Kidney glomerular epithelial cell (primary cell): ENCODE measurements around the gene KBTBD12.
"Not testable (repeated sequence)": the region's sequence is repeated elsewhere in the genome, so short reads cannot be mapped to it uniquely, and the experiment has no call there.

Source experiments
- DNase-seq: peaks from one replicate; lab custom pipeline; 2025; lab: John Stamatoyannopoulos, UW

Gene KBTBD12

GRCh38 chr3:127903611-127904375 is 11.2 kb upstream of the KBTBD12 start:
- DNase-seq = no peak

- no peak for DNase-seq
Observed at GRCh38 chr3:127905556-127905955, 9.5 kb upstream of the KBTBD12 start.

GRCh38 chr3:127906653-127907052 is 8.4 kb upstream of the KBTBD12 start:
- DNase-seq = not testable (repeated sequence)

- DNase-seq = no peak
Observed at GRCh38 chr3:127908202-127908601, 6.8 kb upstream of the KBTBD12 start.

GRCh38 chr3:127908951-127909350 is 6.1 kb upstream of the KBTBD12 start:
- no peak for DNase-seq

GRCh38 chr3:127909646-127910045 is 5.4 kb upstream of the KBTBD12 start:
- DNase-seq = no peak

- no peak for DNase-seq
Observed at GRCh38 chr3:127911421-127911931, 3.6 kb upstream of the KBTBD12 start.

- DNase-seq = not testable (repeated sequence)
Observed at GRCh38 chr3:127913841-127914240, 1.2 kb upstream of the KBTBD12 start.

- no peak for DNase-seq
Observed at GRCh38 chr3:127914584-127914983, 448 bp upstream of the KBTBD12 start.

- no peak for DNase-seq
Observed at GRCh38 chr3:127915937-127916493, 983 bp downstream of the KBTBD12 start.

- no peak for DNase-seq
Observed at GRCh38 chr3:127920738-127921137, 5.7 kb downstream of the KBTBD12 start.

- DNase-seq = no peak
Observed at GRCh38 chr3:127923611-127924010, 8.6 kb downstream of the KBTBD12 start.

GRCh38 chr3:127925384-127925783 is 10.4 kb downstream of the KBTBD12 start:
- DNase-seq = no peak

GRCh38 chr3:127927829-127928604 is 13.0 kb downstream of the KBTBD12 start:
- DNase-seq = no peak

- no peak for DNase-seq
Observed at GRCh38 chr3:127929818-127930413, 14.9 kb downstream of the KBTBD12 start.

- DNase-seq = no peak
Observed at GRCh38 chr3:127933396-127933795, 18.4 kb downstream of the KBTBD12 start.

GRCh38 chr3:127938800-127939199 is 23.8 kb downstream of the KBTBD12 start:
- DNase-seq = no peak

- DNase-seq = no peak
Observed at GRCh38 chr3:127940116-127940515, 25.1 kb downstream of the KBTBD12 start.

GRCh38 chr3:127942613-127943012 is 27.6 kb downstream of the KBTBD12 start:
- no peak for DNase-seq

GRCh38 chr3:127948211-127948610 is 33.2 kb downstream of the KBTBD12 start:
- DNase-seq = no peak

- DNase-seq = no peak
Observed at GRCh38 chr3:127949446-127950055, 34.5 kb downstream of the KBTBD12 start.

GRCh38 chr3:127951276-127951675 is 36.2 kb downstream of the KBTBD12 start:
- DNase-seq = peak; percentile 3
